ENCODE measurements around the gene ABCA2. TPM values are rescaled to one million over a fixed set of nuclear protein-coding genes. Genes with fewer than 3 reads are reported as not detected.

ABCA2 gene
- total RNA-seq, 2 donors from 2014 or later = 28.3 to 28.5 TPM

DNA sequence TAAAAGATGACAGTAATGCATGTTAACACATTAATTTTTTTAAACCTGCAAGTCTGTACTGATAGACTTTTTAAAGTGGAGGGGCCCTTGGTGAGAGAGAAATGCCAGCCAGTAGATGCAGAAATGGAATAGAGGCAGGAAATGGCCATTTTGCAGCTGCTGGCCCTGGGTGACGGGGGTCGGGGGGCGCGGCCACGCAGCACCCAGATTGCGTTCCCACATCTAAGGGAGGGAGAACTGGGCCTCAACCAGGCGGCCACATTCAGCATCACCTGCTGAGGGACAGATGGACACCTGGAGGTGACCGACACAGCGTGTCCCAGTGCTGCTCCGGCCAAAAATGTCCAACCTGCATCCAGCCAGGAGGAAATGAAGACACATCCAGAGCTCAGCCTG lies 25.4 kb downstream of the ABCA2 start:
- H3K9me3 ChIP-seq = no peaks in the 10 kb centered on the region
- DNase-seq (ENCODE audit: low spot score) = no peak
- H3K4me3 ChIP-seq = no peak overlapping the region
- H3K4me1 ChIP-seq = no peaks in the 10 kb centered on the region
- H3K36me3 ChIP-seq = no peaks in the 10 kb centered on the region
- H3K27me3 ChIP-seq = no peaks in the 10 kb centered on the region
- TF ChIP-seq, protein P1, sequence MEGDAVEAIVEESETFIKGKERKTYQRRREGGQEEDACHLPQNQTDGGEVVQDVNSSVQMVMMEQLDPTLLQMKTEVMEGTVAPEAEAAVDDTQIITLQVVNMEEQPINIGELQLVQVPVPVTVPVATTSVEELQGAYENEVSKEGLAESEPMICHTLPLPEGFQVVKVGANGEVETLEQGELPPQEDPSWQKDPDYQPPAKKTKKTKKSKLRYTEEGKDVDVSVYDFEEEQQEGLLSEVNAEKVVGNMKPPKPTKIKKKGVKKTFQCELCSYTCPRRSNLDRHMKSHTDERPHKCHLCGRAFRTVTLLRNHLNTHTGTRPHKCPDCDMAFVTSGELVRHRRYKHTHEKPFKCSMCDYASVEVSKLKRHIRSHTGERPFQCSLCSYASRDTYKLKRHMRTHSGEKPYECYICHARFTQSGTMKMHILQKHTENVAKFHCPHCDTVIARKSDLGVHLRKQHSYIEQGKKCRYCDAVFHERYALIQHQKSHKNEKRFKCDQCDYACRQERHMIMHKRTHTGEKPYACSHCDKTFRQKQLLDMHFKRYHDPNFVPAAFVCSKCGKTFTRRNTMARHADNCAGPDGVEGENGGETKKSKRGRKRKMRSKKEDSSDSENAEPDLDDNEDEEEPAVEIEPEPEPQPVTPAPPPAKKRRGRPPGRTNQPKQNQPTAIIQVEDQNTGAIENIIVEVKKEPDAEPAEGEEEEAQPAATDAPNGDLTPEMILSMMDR (IDR thresholded peaks at IDR 0.05) = no peak
- no peak overlapping the region for H3K27ac ChIP-seq

DNA sequence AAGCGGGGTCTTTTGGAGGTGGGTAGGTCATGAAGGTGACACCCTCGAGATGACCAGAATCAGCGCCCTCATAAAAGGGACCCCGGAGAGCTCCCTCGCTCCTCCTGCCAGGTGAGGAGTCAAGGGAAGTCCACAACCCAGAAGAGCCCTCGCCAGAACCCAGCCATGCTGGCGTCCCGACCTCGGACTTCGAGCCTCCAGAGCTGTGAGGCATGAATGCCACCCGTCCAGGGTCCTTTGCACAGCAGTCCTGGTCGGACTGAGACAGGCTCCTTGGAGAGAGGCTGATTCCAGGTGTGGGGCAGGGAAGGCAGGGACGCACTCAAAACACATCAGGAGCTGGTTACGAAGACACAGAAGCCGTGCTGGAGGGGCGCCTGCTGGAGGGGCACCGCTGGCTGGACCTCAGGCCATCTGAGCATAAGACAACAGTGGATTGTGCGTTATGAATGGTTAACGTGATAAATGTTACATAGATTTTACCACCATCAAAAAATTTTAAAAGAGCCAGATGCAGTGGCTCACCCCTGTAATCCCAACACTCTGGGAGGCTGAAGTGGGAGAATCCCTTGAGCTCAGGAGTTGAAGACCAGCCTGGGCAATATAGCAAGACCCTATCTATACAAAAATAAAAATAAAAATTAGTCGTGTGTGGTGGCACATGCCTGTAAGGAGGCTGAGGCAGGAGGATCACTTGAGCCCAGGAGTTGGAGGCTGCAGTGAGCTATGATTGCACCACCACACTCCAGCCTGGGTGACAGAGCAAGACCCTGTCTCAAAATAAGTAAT lies 26.0 kb downstream of the ABCA2 start:
- Histone ChIP-seq H3K36me3 (no peaks in the 10 kb centered on the region), H3K4me3 (no peak overlapping the region), H3K4me1 (peaks cover 0 to 1% of the 10 kb centered on the region in 2 donors), H3K27ac (no peak overlapping the region), H3K9me3 (no peaks in the 10 kb centered on the region), H3K27me3 (no peaks in the 10 kb centered on the region)
- TF ChIP-seq, protein P1 (IDR thresholded peaks at IDR 0.05) = no peak
- no peak for DNase-seq (ENCODE audit: low spot score)

DNA sequence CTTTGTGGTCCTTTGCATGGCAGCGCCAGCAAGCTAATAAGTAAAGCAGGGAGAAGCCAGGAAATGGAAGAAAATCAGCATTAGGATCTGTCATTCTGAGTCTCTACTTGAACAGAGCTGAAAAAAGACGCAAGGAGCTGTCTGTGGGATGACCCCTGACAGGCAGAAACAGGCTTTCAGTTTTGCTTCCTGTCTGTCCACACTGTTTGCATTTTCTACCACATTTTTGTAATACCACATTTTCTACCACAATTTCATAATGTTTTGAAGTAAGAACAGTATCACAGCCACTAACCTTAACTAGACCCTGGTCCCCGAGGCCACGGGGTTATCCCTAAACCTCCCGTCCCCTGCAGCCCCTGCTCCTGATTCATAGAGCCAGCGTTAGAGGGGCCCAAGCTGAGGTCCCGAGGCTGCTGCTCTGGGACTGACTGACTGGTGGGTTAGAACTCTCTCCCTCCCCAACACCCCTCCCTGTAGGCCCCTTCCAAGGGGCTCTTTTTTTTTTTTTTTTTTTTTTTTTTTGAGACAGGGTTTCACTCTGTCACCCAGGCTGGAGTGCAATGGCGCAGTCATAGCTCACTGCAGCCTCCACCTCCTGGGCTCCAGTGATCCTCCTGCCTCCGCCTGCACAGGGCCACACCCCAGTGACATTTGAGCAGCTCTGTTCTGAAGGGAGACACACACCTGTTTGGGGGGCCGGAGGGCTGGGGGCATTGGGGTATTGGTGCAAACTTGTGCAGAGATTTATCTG lies 27.7 kb downstream of the ABCA2 start:
- no peak overlapping the region for H3K27ac ChIP-seq
- TF ChIP-seq, protein P1 (IDR thresholded peaks at IDR 0.05) = no peak
- no peaks in the 10 kb centered on the region for H3K9me3 ChIP-seq
- no peaks in the 10 kb centered on the region for H3K27me3 ChIP-seq
- H3K4me3 ChIP-seq = no peak overlapping the region
- H3K4me1 ChIP-seq = peaks cover 0 to 18% of the 10 kb centered on the region in 2 donors
- H3K36me3 ChIP-seq = no peaks in the 10 kb centered on the region
- no peak for DNase-seq (ENCODE audit: low spot score)

DNA sequence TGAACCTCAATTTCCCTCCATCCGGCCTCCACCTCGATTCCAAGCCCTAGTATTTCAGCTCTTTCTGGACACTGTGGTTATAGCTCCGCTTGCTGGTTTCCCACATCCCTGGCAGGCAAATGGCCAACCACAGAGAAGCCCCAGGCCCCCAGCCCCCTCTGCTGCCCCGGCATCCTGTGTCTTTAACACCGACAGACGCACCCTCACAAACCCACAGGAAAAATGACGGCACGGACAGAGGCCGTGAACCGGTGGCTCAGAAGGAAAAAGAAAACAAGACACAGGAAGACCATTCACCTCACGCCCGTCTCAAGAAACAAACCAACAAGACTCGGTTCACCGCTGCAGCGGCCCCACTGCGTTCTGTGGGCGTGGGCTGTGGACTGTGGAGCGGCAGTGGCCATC lies 30.2 kb downstream of the ABCA2 start:
- Histone ChIP-seq H3K9me3 (no peaks in the 10 kb centered on the region), H3K27me3 (no peaks in the 10 kb centered on the region), H3K4me1 (peaks cover 0 to 43% of the 10 kb centered on the region in 2 donors), H3K27ac (no peak overlapping the region), H3K4me3 (no peak overlapping the region), H3K36me3 (no peaks in the 10 kb centered on the region)
- DNase-seq (ENCODE audit: low spot score) = no peak
- TF ChIP-seq, protein P1 (IDR thresholded peaks at IDR 0.05) = peak in 1 of 2 donors; percentile 22

DNA sequence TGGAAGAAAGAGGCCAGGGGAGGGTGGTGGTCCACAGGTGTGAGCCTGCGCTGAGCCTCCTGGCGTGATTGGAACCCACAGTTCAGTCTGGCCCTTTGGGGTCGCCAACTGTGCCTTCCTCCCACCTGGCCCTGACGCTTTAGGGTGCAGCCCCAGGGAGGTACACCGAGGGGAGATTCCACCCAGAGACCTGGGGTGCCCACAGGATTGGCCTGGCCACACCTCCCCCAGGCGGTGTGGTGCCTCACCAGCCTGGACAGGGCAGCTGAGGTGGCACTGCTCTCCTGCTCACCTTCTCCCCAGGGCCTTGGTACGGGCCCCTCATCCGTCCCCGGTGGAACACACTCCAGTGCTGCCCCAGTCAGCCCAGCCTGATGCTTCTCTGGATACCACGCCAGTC lies 30.7 kb downstream of the ABCA2 start:
- Histone ChIP-seq H3K9me3 (no peaks in the 10 kb centered on the region), H3K36me3 (no peaks in the 10 kb centered on the region), H3K4me1 (peaks cover 0 to 48% of the 10 kb centered on the region in 2 donors), H3K27ac (no peak overlapping the region), H3K4me3 (no peak overlapping the region), H3K27me3 (no peaks in the 10 kb centered on the region)
- no peak for DNase-seq (ENCODE audit: low spot score)
- TF ChIP-seq, protein P1 (IDR thresholded peaks at IDR 0.05) = no peak
